Keratinocyte (primary cell): Measurements from ENCODE around the gene SEC63. TPM values are rescaled to one million over a fixed set of nuclear protein-coding genes. Genes with fewer than 3 reads are reported as not detected.
"Not testable (repeated sequence)": the region's sequence is repeated elsewhere in the genome, so short reads cannot be mapped to it uniquely, and the experiment has no call there.

ENCODE experiments used
- DNase-seq: peaks from one replicate; pipeline ENCODE4 v3.0.0-alpha.2; 2011; ENCODE audit warnings: low read depth, missing footprints, low spot score
- FAIRE-seq: peaks from 2 replicates; lab custom pipeline; 2011; peaks lifted over from hg19 to GRCh38; lab: Jason Lieb, UNC
- H2AFZ ChIP-seq: 2 replicates; pipeline ENCODE4 v1.6.0; 2012; ENCODE audit warnings: low read length, control low read depth, inconsistent platforms; ENCODE audit not compliant: control insufficient read depth
- H3K27ac ChIP-seq: 2 replicates; pipeline ENCODE4 v1.5.1; 2011; ENCODE audit warnings: low read length; ENCODE audit not compliant: control insufficient read depth, insufficient read depth
- H3K27me3 ChIP-seq: 3 replicates; pipeline ENCODE4 v1.6.0; 2011; ENCODE audit warnings: low read length; ENCODE audit not compliant: control insufficient read depth, insufficient read depth; ENCODE audit errors: extremely low read depth
- H3K36me3 ChIP-seq, 2 experiments: 2 replicates in 1 of 2; 3 replicates in 1 of 2; pipeline ENCODE4 v1.5.1; 2011; ENCODE audit warnings: low read length in 2 of 2, mild to moderate bottlenecking in 1 of 2; ENCODE audit not compliant: control insufficient read depth in 2 of 2, insufficient read depth in 2 of 2; ENCODE audit errors: extremely low read depth in 1 of 2
- H3K4me1 ChIP-seq: 3 replicates; pipeline ENCODE4 v1.5.1; 2011; ENCODE audit warnings: low read length; ENCODE audit not compliant: control insufficient read depth, insufficient read depth; ENCODE audit errors: extremely low read depth
- H3K4me2 ChIP-seq: 3 replicates; pipeline ENCODE4 v1.6.0; 2011; ENCODE audit warnings: low read depth, low read length; ENCODE audit not compliant: control insufficient read depth, insufficient read depth; ENCODE audit errors: extremely low read depth
- H3K4me3 ChIP-seq, 3 experiments: fragments of 200-600 bp in 1 of 3; sonication (generic) in 1 of 3; 2 replicates in 2 of 3; 3 replicates in 1 of 3; pipeline ENCODE4 v1.5.1; 2011 to 2016; ENCODE audit warnings: low read length in 3 of 3, mild to moderate bottlenecking in 3 of 3, control low read depth in 2 of 3, inconsistent platforms in 1 of 3, low read depth in 1 of 3, mixed read lengths in 1 of 3, mixed run types in 1 of 3, moderate library complexity in 1 of 3; ENCODE audit not compliant: control insufficient read depth in 2 of 3, insufficient read depth in 2 of 3; ENCODE audit errors: extremely low read depth in 1 of 3
- H3K79me2 ChIP-seq: 2 replicates; pipeline ENCODE4 v1.6.0; 2012; ENCODE audit warnings: low read length; ENCODE audit not compliant: control insufficient read depth, insufficient read depth
- H3K9ac ChIP-seq: 3 replicates; pipeline ENCODE4 v1.6.0; 2011; ENCODE audit warnings: low read length; ENCODE audit not compliant: control insufficient read depth, insufficient read depth; ENCODE audit errors: extremely low read depth
- H3K9me1 ChIP-seq: 3 replicates; pipeline ENCODE4 v1.6.0; 2011; ENCODE audit warnings: low read length; ENCODE audit not compliant: control insufficient read depth, insufficient read depth; ENCODE audit errors: extremely low read depth
- H3K9me3 ChIP-seq: 2 replicates; pipeline ENCODE4 v1.5.1; 2012; ENCODE audit warnings: low read depth, low read length; ENCODE audit not compliant: control insufficient read depth
- H4K20me1 ChIP-seq: 3 replicates; pipeline ENCODE4 v1.6.0; 2011; ENCODE audit warnings: low read length; ENCODE audit not compliant: control insufficient read depth, insufficient read depth; ENCODE audit errors: extremely low read depth
- EZH2 ChIP-seq: IDR thresholded peaks from one replicate; pipeline ENCODE4 v1.6.1; 2012; ENCODE audit warnings: inconsistent platforms, mild to moderate bottlenecking, low read length, moderate library complexity
- dilution Hi-C: fragments of 300-500 bp; cut with MboI; formaldehyde crosslinking; loops from one replicate; pipeline ENCODE4 v1.7.0; 2020; ENCODE audit warnings: low sequenced_read_pairs; ENCODE audit not compliant: extremely low pct_ligation_motif_present
- polyA plus RNA-seq, 5 experiments: library from polyadenylated mRNA; depleted of rRNA in 3 of 5; stranded (reverse) in 3 of 5; stranded (forward) in 1 of 5; unstranded in 1 of 5; fragments of >200 nt; gene quantifications; 1 replicate in 1 of 5; 2 replicates in 3 of 5; 3 replicates in 1 of 5; pipeline versions ENCODE4 v1.2.1 to v1.2.3, GENCODE V29; 2011 to 2012; ENCODE audit warnings: missing spikeins in 2 of 5, low read depth in 1 of 5, low replicate concordance in 1 of 5
- TF ChIP-seq, protein P1 (sequence below), 3 experiments: IDR thresholded peaks in 1 of 3; conservative IDR thresholded peaks in 1 of 3; optimal IDR thresholded peaks in 1 of 3; 2 replicates in 2 of 3; 3 replicates in 1 of 3; pipeline versions ENCODE3 to v1.5.1; 2011; ENCODE audit warnings: low read length in 3 of 3, mild to moderate bottlenecking in 3 of 3, moderate library complexity in 2 of 3, control low read depth in 1 of 3, inconsistent platforms in 1 of 3; ENCODE audit not compliant: insufficient read depth in 2 of 3; ENCODE audit errors: extremely low read depth in 1 of 3

SEC63 gene
- polyA plus RNA-seq, 1 donor (not counting 4 experiments of a cell fraction or from before 2014, with no cell fraction given) = 91.4 TPM

- dilution Hi-C loops = no loop called here
These were observed 43.8 kb upstream of the SEC63 start for GRCh38 chr6:108001696-108002231.

DNA sequence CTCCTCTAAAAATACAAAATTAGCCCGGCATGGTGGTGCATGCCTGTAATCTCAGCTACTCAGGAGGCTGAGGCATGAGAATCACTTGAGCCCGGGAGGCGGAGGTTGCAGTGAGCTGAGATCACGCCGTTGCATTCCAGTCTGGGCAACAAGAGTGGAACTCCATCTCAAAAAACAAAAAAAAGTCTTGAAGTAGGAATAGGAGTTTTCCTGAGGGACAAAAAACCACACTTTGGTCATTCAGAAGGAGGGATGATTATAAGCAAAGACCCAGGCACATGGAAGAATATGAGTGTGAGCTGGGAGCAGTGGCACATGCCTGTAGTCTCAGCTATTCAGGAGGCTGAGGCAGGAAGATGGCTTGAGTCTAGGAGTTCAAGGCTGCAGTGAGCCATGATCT, 42.3 kb upstream of the SEC63 start:
- DNase-seq, FAIRE-seq, dilution Hi-C loops: not testable (repeated sequence)

More at GRCh38 chr6:108001696-108002231, 43.8 kb upstream of the SEC63 start:
- FAIRE-seq (no peak), DNase-seq (no peak)
- H3K27me3 ChIP-seq = no peaks in the 10 kb centered on the region
- TF ChIP-seq, protein P1, sequence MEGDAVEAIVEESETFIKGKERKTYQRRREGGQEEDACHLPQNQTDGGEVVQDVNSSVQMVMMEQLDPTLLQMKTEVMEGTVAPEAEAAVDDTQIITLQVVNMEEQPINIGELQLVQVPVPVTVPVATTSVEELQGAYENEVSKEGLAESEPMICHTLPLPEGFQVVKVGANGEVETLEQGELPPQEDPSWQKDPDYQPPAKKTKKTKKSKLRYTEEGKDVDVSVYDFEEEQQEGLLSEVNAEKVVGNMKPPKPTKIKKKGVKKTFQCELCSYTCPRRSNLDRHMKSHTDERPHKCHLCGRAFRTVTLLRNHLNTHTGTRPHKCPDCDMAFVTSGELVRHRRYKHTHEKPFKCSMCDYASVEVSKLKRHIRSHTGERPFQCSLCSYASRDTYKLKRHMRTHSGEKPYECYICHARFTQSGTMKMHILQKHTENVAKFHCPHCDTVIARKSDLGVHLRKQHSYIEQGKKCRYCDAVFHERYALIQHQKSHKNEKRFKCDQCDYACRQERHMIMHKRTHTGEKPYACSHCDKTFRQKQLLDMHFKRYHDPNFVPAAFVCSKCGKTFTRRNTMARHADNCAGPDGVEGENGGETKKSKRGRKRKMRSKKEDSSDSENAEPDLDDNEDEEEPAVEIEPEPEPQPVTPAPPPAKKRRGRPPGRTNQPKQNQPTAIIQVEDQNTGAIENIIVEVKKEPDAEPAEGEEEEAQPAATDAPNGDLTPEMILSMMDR (optimal IDR thresholded peaks at IDR 0.05 in 1 of 3, IDR thresholded peaks at IDR 0.05 in 1 of 3, conservative IDR thresholded peaks at IDR 0.05 in 1 of 3; ENCODE audit: extremely low read depth in 1 of 3, insufficient read depth in 2 of 3, low read length in 3 of 3) = no peak
- no peak for TF ChIP-seq EZH2
- no peaks in the 10 kb centered on the region for H4K20me1 ChIP-seq
- H3K4me2 ChIP-seq = no peak overlapping the region
- no peak overlapping the region for H3K9ac ChIP-seq
- H3K79me2 ChIP-seq = no peaks in the 10 kb centered on the region
- no peaks in the 10 kb centered on the region for H3K36me3 ChIP-seq
- H3K27ac ChIP-seq = no peak overlapping the region
- no peak overlapping the region for H2AFZ ChIP-seq
- no peaks in the 10 kb centered on the region for H3K9me1 ChIP-seq
- H3K9me3 ChIP-seq = no peaks in the 10 kb centered on the region
- H3K4me3 ChIP-seq = no peak overlapping the region
- H3K4me1 ChIP-seq = peaks cover 14% of the 10 kb centered on the region

DNA sequence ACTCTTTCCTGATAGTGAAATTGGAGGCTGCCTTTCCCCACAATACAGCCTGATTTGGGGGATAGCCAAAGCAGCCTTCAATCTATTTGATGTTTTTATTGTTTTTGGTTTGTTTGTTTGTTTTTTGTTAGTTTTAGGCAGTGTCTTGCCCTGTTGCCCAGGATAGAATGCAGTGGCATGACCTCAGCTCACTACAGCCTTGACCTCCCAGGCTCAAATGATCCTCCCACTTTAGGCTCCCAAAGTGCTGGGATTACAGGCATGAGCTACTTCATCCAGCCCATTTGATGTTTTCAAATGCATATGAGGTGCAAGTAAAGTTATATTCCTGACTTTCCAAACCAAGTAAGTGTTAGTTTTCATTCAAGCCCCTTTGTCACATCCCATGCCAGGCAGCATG, 41.3 kb upstream of the SEC63 start:
- no peaks in the 10 kb centered on the region for H4K20me1 ChIP-seq
- no peak overlapping the region for H3K27ac ChIP-seq
- FAIRE-seq (no peak), DNase-seq (no peak)
- no peaks in the 10 kb centered on the region for H3K27me3 ChIP-seq
- H3K4me3 ChIP-seq = no peak overlapping the region
- peaks cover 14% of the 10 kb centered on the region for H3K4me1 ChIP-seq
- no peak overlapping the region for H3K9ac ChIP-seq
- no peaks in the 10 kb centered on the region for H3K9me3 ChIP-seq
- dilution Hi-C loops = no loop called here
- no peaks in the 10 kb centered on the region for H3K79me2 ChIP-seq
- no peaks in the 10 kb centered on the region for H3K9me1 ChIP-seq
- no peaks in the 10 kb centered on the region for H3K36me3 ChIP-seq
- H2AFZ ChIP-seq = no peak overlapping the region
- TF ChIP-seq EZH2 = no peak
- TF ChIP-seq, protein P1 (optimal IDR thresholded peaks at IDR 0.05 in 1 of 3, IDR thresholded peaks at IDR 0.05 in 1 of 3, conservative IDR thresholded peaks at IDR 0.05 in 1 of 3; ENCODE audit: extremely low read depth in 1 of 3, insufficient read depth in 2 of 3, low read length in 3 of 3) = no peak
- H3K4me2 ChIP-seq = no peak overlapping the region

More for the DNA sequence above, 42.3 kb upstream of the SEC63 start:
- not testable (repeated sequence) for H3K9me1 ChIP-seq, H3K4me2 ChIP-seq, H3K36me3 ChIP-seq, H3K79me2 ChIP-seq, H3K9ac ChIP-seq, H3K9me3 ChIP-seq, H4K20me1 ChIP-seq, H3K27me3 ChIP-seq, H3K4me3 ChIP-seq, H3K27ac ChIP-seq, H2AFZ ChIP-seq
- H3K4me1 ChIP-seq = peaks cover 14% of the 10 kb centered on the region
